NB4 (cell line): ENCODE measurements around the gene C16orf46.

Experiments
- DNase-seq: peaks from one replicate; pipeline ENCODE4 v3.0.0; 2010; ENCODE audit warnings: low read depth
- H3K4me3 ChIP-seq: one replicate; pipeline ENCODE4 v1.5.1; 2011; ENCODE audit warnings: mild to moderate bottlenecking, low read depth, low read length, moderate library complexity
- MYC ChIP-seq: IDR thresholded peaks from 2 replicates; pipeline ENCODE4 v1.6.1; 2011; ENCODE audit warnings: low read depth, low read length
- POLR2A ChIP-seq: IDR thresholded peaks from 2 replicates; pipeline ENCODE4 v1.6.1; 2011; ENCODE audit warnings: mild to moderate bottlenecking; ENCODE audit not compliant: insufficient read length; ENCODE audit errors: extremely low read depth
- TF ChIP-seq, protein P1 (sequence below): IDR thresholded peaks from 2 replicates; pipeline ENCODE4 v1.6.1; 2011; ENCODE audit warnings: low read depth, low read length
- TF ChIP-seq, protein P2 (sequence below): IDR thresholded peaks from one replicate; pipeline ENCODE4 v1.5.1; 2012; ENCODE audit warnings: low read depth, low read length

Gene C16orf46, protein sequence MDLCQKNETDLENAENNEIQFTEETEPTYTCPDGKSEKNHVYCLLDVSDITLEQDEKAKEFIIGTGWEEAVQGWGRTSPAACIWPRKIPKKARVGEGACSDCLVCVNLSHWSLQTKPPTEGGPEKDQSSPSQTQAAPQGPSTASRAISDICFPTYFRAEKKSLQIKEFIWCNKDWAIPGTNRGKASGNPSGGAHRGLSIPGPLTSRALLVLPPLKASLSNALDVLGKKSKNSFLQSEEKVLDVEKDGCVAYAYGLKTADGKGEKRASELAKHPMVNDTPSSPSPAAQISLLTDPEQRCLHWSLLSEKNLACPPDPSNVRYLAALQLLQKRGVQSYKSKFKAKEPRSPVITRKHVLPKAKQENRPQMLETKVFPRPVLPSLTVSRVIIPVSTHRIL

DNA sequence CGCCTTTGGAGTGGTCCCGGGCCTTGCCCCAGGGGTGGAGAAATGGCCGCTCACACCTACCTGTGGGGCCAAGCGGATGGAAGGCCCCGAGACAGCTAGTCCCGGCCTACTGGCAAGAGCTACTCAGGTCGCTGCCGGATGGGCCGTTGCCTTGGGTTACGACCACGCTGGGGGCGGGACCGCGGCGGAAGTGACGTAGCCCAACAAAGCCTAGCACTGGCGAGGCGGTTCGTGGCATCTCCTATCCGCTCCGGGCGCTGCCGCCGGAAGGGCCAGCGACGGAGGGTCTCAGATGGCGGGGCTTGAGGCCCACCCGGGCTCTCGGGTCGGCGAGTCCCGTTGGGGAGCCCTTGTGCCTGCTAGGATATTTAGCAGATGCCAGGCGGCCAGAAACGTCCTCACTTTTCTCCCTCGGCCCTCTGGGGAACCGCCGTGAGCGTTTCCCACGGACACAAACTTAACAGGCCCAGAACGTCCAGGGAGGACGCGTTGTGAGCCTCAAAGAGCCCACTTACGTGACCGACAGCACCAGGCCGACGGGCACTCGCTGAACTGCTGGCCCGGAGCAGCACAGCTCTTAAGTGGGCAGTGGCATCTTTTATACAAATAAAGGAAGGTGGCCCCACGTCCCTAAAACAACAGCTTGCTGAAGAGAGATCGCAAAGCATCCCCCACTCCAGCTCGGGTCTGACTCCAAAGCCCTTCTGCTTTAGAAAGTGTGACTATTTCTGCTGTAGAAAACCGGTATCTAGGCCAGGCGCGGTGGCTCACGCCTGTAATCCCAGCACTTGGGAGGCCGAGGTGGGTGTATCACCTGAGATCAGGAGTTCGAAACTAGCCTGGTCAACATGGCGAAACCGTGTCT lies at the start of gene C16orf46:
C16orf46 (minus strand) TSS at position 163 of the 865 bp plus-strand sequence. CDS start 13,283 bp downstream, outside the sequence.
- H3K4me3 ChIP-seq, result peak within 1 kb of the TSS; percentile 82
- TF ChIP-seq, protein P1, sequence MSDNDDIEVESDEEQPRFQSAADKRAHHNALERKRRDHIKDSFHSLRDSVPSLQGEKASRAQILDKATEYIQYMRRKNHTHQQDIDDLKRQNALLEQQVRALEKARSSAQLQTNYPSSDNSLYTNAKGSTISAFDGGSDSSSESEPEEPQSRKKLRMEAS, result peak; percentile 55
- peak; percentile 77 for TF ChIP-seq POLR2A
- TF ChIP-seq, protein P2, sequence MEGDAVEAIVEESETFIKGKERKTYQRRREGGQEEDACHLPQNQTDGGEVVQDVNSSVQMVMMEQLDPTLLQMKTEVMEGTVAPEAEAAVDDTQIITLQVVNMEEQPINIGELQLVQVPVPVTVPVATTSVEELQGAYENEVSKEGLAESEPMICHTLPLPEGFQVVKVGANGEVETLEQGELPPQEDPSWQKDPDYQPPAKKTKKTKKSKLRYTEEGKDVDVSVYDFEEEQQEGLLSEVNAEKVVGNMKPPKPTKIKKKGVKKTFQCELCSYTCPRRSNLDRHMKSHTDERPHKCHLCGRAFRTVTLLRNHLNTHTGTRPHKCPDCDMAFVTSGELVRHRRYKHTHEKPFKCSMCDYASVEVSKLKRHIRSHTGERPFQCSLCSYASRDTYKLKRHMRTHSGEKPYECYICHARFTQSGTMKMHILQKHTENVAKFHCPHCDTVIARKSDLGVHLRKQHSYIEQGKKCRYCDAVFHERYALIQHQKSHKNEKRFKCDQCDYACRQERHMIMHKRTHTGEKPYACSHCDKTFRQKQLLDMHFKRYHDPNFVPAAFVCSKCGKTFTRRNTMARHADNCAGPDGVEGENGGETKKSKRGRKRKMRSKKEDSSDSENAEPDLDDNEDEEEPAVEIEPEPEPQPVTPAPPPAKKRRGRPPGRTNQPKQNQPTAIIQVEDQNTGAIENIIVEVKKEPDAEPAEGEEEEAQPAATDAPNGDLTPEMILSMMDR, result no peak
- TF ChIP-seq MYC, result no peak; the same call in 1 of the 2 replicates
- peak; percentile 97 for DNase-seq

DNA sequence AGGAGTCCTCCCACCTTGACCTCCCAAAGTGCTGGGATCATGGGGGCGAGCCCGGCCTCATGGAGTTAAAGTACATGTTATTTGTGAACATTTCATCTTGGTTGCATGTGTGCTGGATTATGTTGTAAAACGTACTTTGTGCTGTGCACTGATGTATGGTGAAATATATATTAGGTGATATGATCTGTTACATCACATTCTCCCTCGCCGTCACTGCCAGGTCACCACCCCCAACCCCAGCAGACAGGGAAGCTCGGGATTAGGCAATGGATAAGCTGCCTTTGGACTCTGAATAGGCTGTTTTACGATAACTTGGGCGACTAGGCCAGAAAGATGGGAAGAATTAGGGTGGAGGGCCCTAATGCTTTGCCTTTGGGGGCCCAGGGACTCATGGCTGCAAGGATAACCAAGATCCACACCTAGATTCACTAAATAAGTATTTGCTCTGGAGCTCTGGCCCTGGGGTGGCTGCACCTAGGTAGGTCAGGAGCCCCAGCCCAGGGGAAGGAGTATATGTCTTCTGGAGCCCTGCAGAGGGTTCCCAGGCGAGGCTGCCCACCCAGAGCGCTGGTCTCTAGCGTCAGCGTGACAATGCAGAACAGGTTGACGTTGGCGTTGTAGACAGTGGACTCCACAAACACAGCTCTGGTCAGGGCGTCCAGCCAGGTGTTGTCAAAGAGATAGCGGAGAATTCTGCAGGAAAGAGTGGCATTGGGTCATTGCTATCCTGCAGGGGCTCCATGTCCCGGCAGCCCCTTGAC lies 46.2 kb upstream of the C16orf46 start:
- no peak for TF ChIP-seq POLR2A
- TF ChIP-seq, protein P2, result no peak
- TF ChIP-seq, protein P1, result no peak
- TF ChIP-seq MYC, result no peak
- DNase-seq, result no peak
- H3K4me3 ChIP-seq, result no peak overlapping the region

DNA sequence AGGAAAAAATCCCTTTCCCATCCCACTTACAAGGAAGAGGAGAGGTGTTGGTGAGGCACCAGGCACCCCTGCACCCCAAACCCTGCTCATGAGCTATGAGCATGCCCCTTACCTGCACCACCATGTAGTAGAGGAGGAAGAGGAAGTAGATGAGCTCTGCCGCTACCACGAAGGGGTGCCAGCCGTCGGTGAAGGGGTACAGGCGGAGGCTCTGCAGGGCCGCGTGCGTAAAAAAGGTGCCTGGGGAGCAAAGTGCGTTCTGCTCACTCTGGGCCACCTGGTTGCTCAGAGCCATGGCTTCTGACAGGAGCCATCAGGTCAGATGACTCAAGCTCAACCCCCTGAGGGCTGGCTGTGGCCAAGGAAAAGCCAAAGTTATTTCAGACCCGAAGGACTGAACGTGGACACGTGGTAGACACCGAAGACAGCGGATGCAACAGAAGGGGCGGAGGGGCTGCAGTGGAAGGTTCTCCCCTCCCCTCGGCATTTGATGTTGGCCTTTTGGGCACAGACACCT lies 44.5 kb upstream of the C16orf46 start:
- no peak for TF ChIP-seq MYC
- no peak for TF ChIP-seq POLR2A
- TF ChIP-seq, protein P2, result no peak
- TF ChIP-seq, protein P1, result no peak
- no peak overlapping the region for H3K4me3 ChIP-seq
- no peak for DNase-seq

DNA sequence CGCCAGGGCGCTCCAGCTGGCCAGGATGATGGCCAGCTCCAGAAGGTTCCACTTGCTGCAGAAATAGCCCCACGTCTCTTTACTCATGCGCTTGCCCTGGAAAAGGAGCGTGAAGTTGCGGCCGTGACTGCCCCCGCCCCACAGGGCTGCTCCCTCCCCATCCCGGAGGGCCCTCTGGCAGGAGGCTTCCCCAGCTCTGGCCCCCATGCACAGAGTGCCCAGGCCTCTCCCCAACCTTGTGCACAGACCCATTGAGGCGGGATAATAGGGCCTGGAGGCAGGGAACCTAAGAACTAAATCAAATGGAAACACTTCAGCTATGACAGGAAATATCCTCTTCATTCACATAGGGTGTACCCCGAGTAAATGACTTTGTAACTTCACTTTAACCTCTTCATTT lies 40.4 kb upstream of the C16orf46 start:
- H3K4me3 ChIP-seq, result no peak overlapping the region
- DNase-seq, result no peak
- TF ChIP-seq MYC (no peak), POLR2A (no peak)
- TF ChIP-seq, protein P1, result no peak
- TF ChIP-seq, protein P2, result no peak

DNA sequence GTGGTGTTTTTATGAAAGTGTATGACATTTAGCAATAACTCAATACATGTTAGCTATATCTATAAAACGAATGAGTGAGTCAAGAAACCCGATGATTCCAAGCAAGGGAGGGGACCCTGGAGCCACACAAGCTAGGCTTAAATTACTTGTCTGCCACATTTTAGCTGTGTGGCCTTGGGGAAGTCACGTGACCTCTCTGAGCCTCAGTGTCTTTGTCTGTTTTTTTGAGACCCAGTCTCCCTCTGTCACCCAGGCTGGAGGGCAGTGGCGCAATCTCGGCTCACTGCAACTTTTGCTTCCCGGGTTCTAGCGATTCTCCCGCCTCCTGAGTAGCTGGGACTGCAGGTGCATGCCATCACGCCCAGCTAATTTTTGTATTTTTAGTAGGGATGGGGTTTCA lies 39.2 kb upstream of the C16orf46 start:
- no peak for DNase-seq
- H3K4me3 ChIP-seq, result no peak overlapping the region
- no peak for TF ChIP-seq POLR2A
- TF ChIP-seq, protein P1, result no peak
- no peak for TF ChIP-seq MYC
- TF ChIP-seq, protein P2, result no peak
